GM12878 (cell line): ENCODE results near the gene DST. TPM values are rescaled to one million over a fixed set of nuclear protein-coding genes. Genes with fewer than 3 reads are reported as not detected.

Source experiments
- ATAC-seq: fragments of 200-7000 bp; cut with Tn5 transposase; 3 replicates; pipeline ENCODE4 v1.9.1; 2020; ENCODE audit warnings: mild to moderate bottlenecking, moderate library complexity
- BruUV-seq: library from RNA; stranded (reverse); fragments of 400-500 nt; replicated peaks from 2 replicates; lab custom pipeline; 2021; lab: Mats Ljungman, UMichigan
- CTCF ChIA-PET: fragments of 300-600 bp; sonication (Branson Sonifier 250); formaldehyde crosslinking; extraction: SDS; loops from one replicate; lab custom pipeline; 2021; ENCODE audit warnings: inconsistent platforms; lab: Yijun Ruan, JAX
- POLR2A ChIA-PET: fragments of 350-600 bp; formaldehyde crosslinking; extraction: SDS; loops from one replicate; lab custom pipeline; 2021; ENCODE audit warnings: inconsistent platforms; lab: Charles Lee
- RAD21 ChIA-PET: fragments of 300-600 bp; sonication (Branson Sonifier 250); formaldehyde crosslinking; loops from one replicate; lab custom pipeline; 2023; ENCODE audit warnings: antibody characterized with exemption; ENCODE audit not compliant: unreplicated experiment; lab: Charles Lee
- SMC1A ChIA-PET: fragments of 300-600 bp; sonication (Branson Sonifier 250); formaldehyde crosslinking; loops from one replicate; lab custom pipeline; 2023; ENCODE audit not compliant: unreplicated experiment, uncharacterized antibody; lab: Charles Lee
- DNase-seq: peaks from one replicate; pipeline ENCODE4 v3.0.0-alpha.2; 2011; ENCODE audit warnings: low read depth, low spot score
- FAIRE-seq: peaks from 3 replicates; lab custom pipeline; 2011; peaks lifted over from hg19 to GRCh38; lab: Jason Lieb, UNC
- H2AFZ ChIP-seq: 2 replicates; pipeline ENCODE4 v1.6.0; 2011; ENCODE audit warnings: low read depth, low read length, control low read depth; ENCODE audit not compliant: control insufficient read depth
- H3K27ac ChIP-seq: 2 replicates; pipeline ENCODE4 v1.5.1; 2011; ENCODE audit warnings: control low read depth; ENCODE audit not compliant: control insufficient read depth, insufficient read depth
- H3K27me3 ChIP-seq, 2 experiments: replicated peaks in 1 of 2; 2 replicates each; pipeline versions ENCODE4 v1.6.0 to v1.6.1; 2011; ENCODE audit warnings: low read length in 1 of 2; ENCODE audit not compliant: control insufficient read depth in 2 of 2, insufficient read depth in 2 of 2
- H3K36me3 ChIP-seq, 2 experiments: 2 replicates each; pipeline ENCODE4 v1.5.1; 2011; ENCODE audit warnings: low read length in 1 of 2; ENCODE audit not compliant: control insufficient read depth in 2 of 2, insufficient read depth in 2 of 2
- H3K4me1 ChIP-seq: 2 replicates; pipeline ENCODE4 v1.6.1; 2011; ENCODE audit warnings: mild to moderate bottlenecking, low read length, moderate library complexity, mixed read lengths; ENCODE audit not compliant: control insufficient read depth, insufficient read depth
- H3K4me2 ChIP-seq: 2 replicates; pipeline ENCODE4 v1.6.0; 2011; ENCODE audit warnings: control low read depth; ENCODE audit not compliant: control insufficient read depth, insufficient read depth
- H3K4me3 ChIP-seq: fragments of 200-600 bp; sonication (generic); 2 replicates; pipeline ENCODE4 v1.5.1; 2016
- H3K79me2 ChIP-seq: 2 replicates; pipeline ENCODE4 v1.6.0; 2011; ENCODE audit warnings: low read length; ENCODE audit not compliant: control insufficient read depth, insufficient read depth
- H3K9ac ChIP-seq: 2 replicates; pipeline ENCODE4 v1.8.0; 2011; ENCODE audit warnings: low read length, control low read depth, mixed read lengths; ENCODE audit not compliant: control insufficient read depth, insufficient read depth
- H3K9me3 ChIP-seq: replicated peaks from 3 replicates; pipeline ENCODE4 v1.5.1; 2011; ENCODE audit warnings: mild to moderate bottlenecking, low read length; ENCODE audit not compliant: control insufficient read depth, insufficient read depth
- H4K20me1 ChIP-seq: 2 replicates; pipeline ENCODE4 v1.6.0; 2011; ENCODE audit not compliant: control insufficient read depth, insufficient read depth
- BHLHE40 ChIP-seq, 2 experiments: fragments of 450-650 bp in 1 of 2; IDR thresholded peaks; 2 replicates each; pipeline ENCODE4 v1.6.1; 2011 to 2017; ENCODE audit warnings: low read depth in 2 of 2, borderline replicate concordance in 1 of 2, improper control_type of control experiment in 1 of 2, low read length in 1 of 2, mild to moderate bottlenecking in 1 of 2
- CHD1 ChIP-seq: IDR thresholded peaks from 2 replicates; pipeline ENCODE4 v1.6.1; 2012; ENCODE audit warnings: low read depth, low read length, improper control_type of control experiment
- CHD4 ChIP-seq: fragments of 200-600 bp; sonication (generic); IDR thresholded peaks from 2 replicates; pipeline ENCODE4 v1.6.1; 2016; ENCODE audit warnings: mild to moderate bottlenecking
- EP300 ChIP-seq, 2 experiments: fragments of 150-350 bp in 1 of 2; IDR thresholded peaks; 2 replicates each; pipeline ENCODE4 v1.6.1; 2011 to 2012; ENCODE audit warnings: low read depth in 2 of 2, low read length in 2 of 2, borderline replicate concordance in 1 of 2, improper control_type of control experiment in 1 of 2, inconsistent platforms in 1 of 2; ENCODE audit not compliant: control insufficient read depth in 1 of 2
- HDGF ChIP-seq: fragments of 450-650 bp; IDR thresholded peaks from 2 replicates; pipeline ENCODE4 v1.6.1; 2016; ENCODE audit warnings: antibody characterized with exemption
- JUND ChIP-seq: IDR thresholded peaks from 2 replicates; pipeline ENCODE4 v1.6.1; 2012; ENCODE audit warnings: low read depth, mild to moderate bottlenecking, low read length, improper control_type of control experiment, moderate library complexity
- POLR2AphosphoS5 ChIP-seq: IDR thresholded peaks from 2 replicates; pipeline ENCODE4 v1.6.1; 2011; ENCODE audit warnings: mild to moderate bottlenecking, low read length, inconsistent platforms
- SP1 ChIP-seq: IDR thresholded peaks from one replicate; pipeline ENCODE4 v1.6.1; 2011; ENCODE audit warnings: low read depth, low read length
- WGBS: methylation state at CpG from one replicate; pipeline ENCODE4 v1.1.6; 2016; ENCODE audit warnings: low lambda C conversion rate; ENCODE audit not compliant: insufficient replicate concordance, insufficient coverage; ENCODE audit errors: missing lambda C conversion rate; 5-methylcytosine and 5-hydroxymethylcytosine counted together
- in situ Hi-C: fragments of 300-500 bp; cut with MboI; formaldehyde crosslinking; loops from 9 replicates; pipeline ENCODE4 v1.14.3; 2018; ENCODE audit warnings: mixed read lengths
- intact Hi-C: fragments of 100-400 bp; cut with micrococcal nuclease; formaldehyde crosslinking; loops from one replicate; pipeline ENCODE4 v1.14.2; 2022; ENCODE audit not compliant: unreplicated experiment
- polyA plus RNA-seq, 11 experiments: library from polyadenylated mRNA; depleted of rRNA in 4 of 11; unstranded in 6 of 11; stranded (reverse) in 5 of 11; fragments of >200 nt; fragmentation: Nextera tagmentation in 4 of 11; fragmentation: Illumina TruSeq in 1 of 11; extraction: Ambion mirVana in 4 of 11; extraction: Trizol in 1 of 11; gene quantifications; 1 replicate in 1 of 11; 2 replicates in 10 of 11; pipeline versions ENCODE4 v1.2.1 to v1.2.3, GENCODE V29; 2011 to 2016; ENCODE audit warnings: inconsistent platforms in 2 of 11, missing spikeins in 2 of 11, low read depth in 1 of 11
- total RNA-seq, 4 experiments: library from RNA; depleted of rRNA in 3 of 4; stranded (reverse); fragments of >200 nt in 3 of 4; fragmentation: Illumina TruSeq in 1 of 4; extraction: Trizol in 1 of 4; gene quantifications; 2 replicates each; pipeline versions ENCODE4 v1.2.1 to v1.2.3, GENCODE V29; 2013 to 2021
- TF ChIP-seq, protein P1 (sequence below): IDR thresholded peaks from 2 replicates; pipeline ENCODE4 v1.6.1; 2011; ENCODE audit warnings: borderline replicate concordance, low read depth, mild to moderate bottlenecking, moderate library complexity, low read length; ENCODE audit not compliant: insufficient read depth, poor library complexity, severe bottlenecking
- TF ChIP-seq, protein P2 (sequence below): fragments of 450-650 bp; IDR thresholded peaks from 2 replicates; pipeline ENCODE4 v1.6.1; 2017; ENCODE audit warnings: borderline replicate concordance

DST gene
- total and polyA plus RNA-seq, 10 of the 15 experiments (the other 5 are each of a cell fraction or from before 2014, with no cell fraction given) = 32.1 to 156 (median 75.0) TPM

DNA sequence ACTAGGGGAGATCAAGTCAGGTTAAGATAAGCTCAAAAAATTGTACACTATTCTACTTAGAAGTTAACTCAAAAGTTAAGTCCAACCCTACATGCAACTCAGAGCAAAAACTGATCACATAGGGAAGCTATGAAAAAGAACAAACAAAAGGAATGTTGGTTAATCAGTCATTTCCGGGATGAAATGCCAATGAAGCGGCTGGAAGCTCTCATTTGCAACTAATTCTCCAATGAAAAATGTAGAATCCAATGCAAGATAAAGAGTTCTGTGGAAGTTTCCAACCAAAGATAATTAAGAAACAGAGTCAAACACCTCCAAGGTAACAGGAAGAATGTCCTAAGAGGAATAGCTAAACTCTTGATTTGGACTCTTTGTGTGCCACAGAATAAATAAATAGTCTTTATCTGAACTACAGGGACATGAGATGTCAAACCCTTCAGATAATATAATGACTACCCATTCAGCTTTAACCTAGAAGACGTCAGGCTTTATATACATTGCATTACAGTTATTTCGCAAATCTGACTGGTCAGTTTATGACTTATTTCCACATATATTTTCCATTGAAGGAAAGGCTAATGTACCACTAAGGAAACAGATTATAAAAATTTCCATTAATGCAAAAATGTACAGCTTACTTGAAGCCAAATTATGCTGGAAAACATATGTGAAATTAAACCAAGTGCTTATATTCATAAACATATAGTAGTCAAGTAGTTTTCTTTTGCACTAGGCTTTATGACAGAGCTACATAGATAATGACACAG is 48.0 kb upstream of the DST start:
- no peak overlapping the region for H3K9ac ChIP-seq

DNA sequence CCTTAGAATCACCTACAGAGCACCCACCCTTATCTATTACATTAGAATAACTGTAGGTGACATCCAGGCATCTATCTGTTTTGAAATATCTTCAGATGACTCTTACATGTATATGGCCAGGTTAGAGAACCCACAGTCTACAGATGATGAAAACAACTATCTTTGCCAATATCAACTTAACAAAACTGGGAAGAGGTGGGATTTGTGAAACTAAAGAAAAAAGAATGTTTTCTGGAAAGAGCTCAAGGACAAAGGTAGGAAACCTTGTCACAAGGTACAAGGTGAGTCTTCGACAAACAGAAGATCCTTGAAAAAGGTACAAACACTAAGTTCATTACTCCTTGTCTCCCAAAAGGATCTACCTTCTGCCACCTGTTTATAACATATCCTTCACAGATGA is 47.0 kb upstream of the DST start:
- Histone ChIP-seq H3K27me3 (no peaks in the 10 kb centered on the region), H3K4me1 (peaks cover 12% of the 10 kb centered on the region), H3K27ac (0 out of 2 replicates have a peak overlapping the region, but pooled peaks have one; percentile 14), H4K20me1 (no peaks in the 10 kb centered on the region), H3K79me2 (0 out of 2 replicates have a peak, but pooled peaks cover 2% of the 10 kb centered on the region), H3K4me3 (no peak overlapping the region), H3K9me3 (no peaks in the 10 kb centered on the region), H3K9ac (no peak overlapping the region), H3K36me3 (peaks cover 2 to 9% of the 10 kb centered on the region in 2 experiments), H2AFZ (no peak overlapping the region), H3K4me2 (peak overlapping the region; percentile 61)
- in situ Hi-C loops = loop anchor here (10.0 kb wide), 1 partner anchor 335 kb away; no protein-coding TSS in a partner anchor
- ChIA-PET SMC1A (interaction anchor here (0.7 to 3.9 kb wide), 11 partner anchors 8 to 162 kb away, joined by 3 to 17 read pairs (median 7); partner anchors contain the start of gene DST), POLR2A (interaction anchor here (0.8 to 1.6 kb wide), 2 partner anchors 10 to 13 kb away, joined by 3 to 7 read pairs; no protein-coding TSS in a partner anchor), RAD21 (interaction anchor here (1.1 to 2.3 kb wide), 2 partner anchors 45 to 162 kb away, joined by 3 to 7 read pairs; no protein-coding TSS in a partner anchor), CTCF (interaction anchor here (1.1 to 4.3 kb wide), 10 partner anchors 9 to 162 kb away, joined by 3 to 32 read pairs (median 6); no protein-coding TSS in a partner anchor)
- DNase-seq (no peak), FAIRE-seq (no peak), ATAC-seq (peak; percentile 41)
- TF ChIP-seq, protein P1, sequence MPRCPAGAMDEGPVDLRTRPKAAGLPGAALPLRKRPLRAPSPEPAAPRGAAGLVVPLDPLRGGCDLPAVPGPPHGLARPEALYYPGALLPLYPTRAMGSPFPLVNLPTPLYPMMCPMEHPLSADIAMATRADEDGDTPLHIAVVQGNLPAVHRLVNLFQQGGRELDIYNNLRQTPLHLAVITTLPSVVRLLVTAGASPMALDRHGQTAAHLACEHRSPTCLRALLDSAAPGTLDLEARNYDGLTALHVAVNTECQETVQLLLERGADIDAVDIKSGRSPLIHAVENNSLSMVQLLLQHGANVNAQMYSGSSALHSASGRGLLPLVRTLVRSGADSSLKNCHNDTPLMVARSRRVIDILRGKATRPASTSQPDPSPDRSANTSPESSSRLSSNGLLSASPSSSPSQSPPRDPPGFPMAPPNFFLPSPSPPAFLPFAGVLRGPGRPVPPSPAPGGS = no peak
- TF ChIP-seq, protein P2, sequence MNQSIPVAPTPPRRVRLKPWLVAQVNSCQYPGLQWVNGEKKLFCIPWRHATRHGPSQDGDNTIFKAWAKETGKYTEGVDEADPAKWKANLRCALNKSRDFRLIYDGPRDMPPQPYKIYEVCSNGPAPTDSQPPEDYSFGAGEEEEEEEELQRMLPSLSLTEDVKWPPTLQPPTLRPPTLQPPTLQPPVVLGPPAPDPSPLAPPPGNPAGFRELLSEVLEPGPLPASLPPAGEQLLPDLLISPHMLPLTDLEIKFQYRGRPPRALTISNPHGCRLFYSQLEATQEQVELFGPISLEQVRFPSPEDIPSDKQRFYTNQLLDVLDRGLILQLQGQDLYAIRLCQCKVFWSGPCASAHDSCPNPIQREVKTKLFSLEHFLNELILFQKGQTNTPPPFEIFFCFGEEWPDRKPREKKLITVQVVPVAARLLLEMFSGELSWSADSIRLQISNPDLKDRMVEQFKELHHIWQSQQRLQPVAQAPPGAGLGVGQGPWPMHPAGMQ = no peak
- TF ChIP-seq HDGF = no peak
- TF ChIP-seq JUND = no peak
- TF ChIP-seq SP1 = no peak
- TF ChIP-seq EP300 (IDR thresholded peaks at IDR 0.05; ENCODE audit: borderline replicate concordance in 1 of 2, control insufficient read depth in 1 of 2, low read depth in 2 of 2, low read length in 2 of 2) = no peak
- no peak for TF ChIP-seq CHD4
- no peak for TF ChIP-seq CHD1
- BruUV-seq = no TSS peak
- WGBS = 100% methylated on average over 1 of the region's 1 CpG
- intact Hi-C loops = loop anchor here (10.0 kb wide), 1 partner anchor 335 kb away; no protein-coding TSS in a partner anchor

More for the DNA sequence above, 48.0 kb upstream of the DST start:
- POLR2A ChIA-PET = interaction anchor here (0.7 to 0.8 kb wide), 2 partner anchors 12 to 226 kb away, joined by 3 read pairs; no protein-coding TSS in a partner anchor
- intact Hi-C loops (loop anchor here (10.0 kb wide), 1 partner anchor 336 kb away; no protein-coding TSS in a partner anchor), in situ Hi-C loops (loop anchor here (10.0 kb wide), 1 partner anchor 336 kb away; no protein-coding TSS in a partner anchor)
- BruUV-seq = no TSS peak
- no peaks in the 10 kb centered on the region for H4K20me1 ChIP-seq
- H3K27me3 ChIP-seq = no peaks in the 10 kb centered on the region
- SMC1A ChIA-PET = interaction anchor here (1.5 to 3.9 kb wide), 11 partner anchors 7 to 161 kb away, joined by 3 to 29 read pairs (median 11); partner anchors contain the start of gene DST
- no peak overlapping the region for H3K4me2 ChIP-seq
- no peak overlapping the region for H3K27ac ChIP-seq
- H3K9me3 ChIP-seq = no peaks in the 10 kb centered on the region
- WGBS = 87% methylated on average over 4 of the region's 4 CpGs
- DNase-seq (no peak), FAIRE-seq (no peak), ATAC-seq (no peak)
- H3K4me3 ChIP-seq = no peak overlapping the region
- H3K4me1 ChIP-seq = peaks cover 12% of the 10 kb centered on the region
- 0 out of 2 replicates have a peak, but pooled peaks cover 2% of the 10 kb centered on the region for H3K79me2 ChIP-seq
- TF ChIP-seq BHLHE40 (IDR thresholded peaks at IDR 0.05; ENCODE audit: borderline replicate concordance in 1 of 2, low read depth in 2 of 2, low read length in 1 of 2) = no peak
- no peak for TF ChIP-seq HDGF
- TF ChIP-seq POLR2AphosphoS5 = no peak
- CTCF ChIA-PET = interaction anchor here (1.0 to 4.3 kb wide), 10 partner anchors 8 to 161 kb away, joined by 3 to 32 read pairs (median 6); no protein-coding TSS in a partner anchor
- RAD21 ChIA-PET = interaction anchor here (1.1 to 2.0 kb wide), 2 partner anchors 43 to 161 kb away, joined by 3 to 8 read pairs; no protein-coding TSS in a partner anchor
- peaks cover 2 to 11% of the 10 kb centered on the region in 2 experiments; a peak in 3 of 4 replicates for H3K36me3 ChIP-seq
- H2AFZ ChIP-seq = no peak overlapping the region
